HepG2 (cell line): ENCODE results near the gene KCNK5. TPM values are rescaled to one million over a fixed set of nuclear protein-coding genes. Genes with fewer than 3 reads are reported as not detected.

ENCODE experiments used
- FOXA1 ChIP-seq, 2 experiments: fragments of 450-650 bp in 1 of 2; sonication (generic) in 1 of 2; formaldehyde crosslinking in 1 of 2; IDR thresholded peaks; 2 replicates each; pipeline versions ENCODE4 v1.4.0 to v1.6.1; 2016 to 2020; ENCODE audit warnings: missing genetic modification reagents in 1 of 2
- SAP130 ChIP-seq: IDR thresholded peaks from 2 replicates; pipeline ENCODE4 v1.6.1; 2016; ENCODE audit warnings: low read depth
- ZBTB14 ChIP-seq: sonication (generic); formaldehyde crosslinking; IDR thresholded peaks from 2 replicates; pipeline ENCODE4 v1.4.0; 2020; ENCODE audit warnings: missing genetic modification reagents
- ZUFSP ChIP-seq: sonication (generic); formaldehyde crosslinking; IDR thresholded peaks from 2 replicates; pipeline ENCODE4 v1.9.0; 2021; ENCODE audit warnings: missing genetic modification reagents, mild to moderate bottlenecking, borderline replicate concordance
- polyA plus RNA-seq, 8 experiments: library from polyadenylated mRNA; depleted of rRNA in 3 of 8; stranded (reverse) in 7 of 8; unstranded in 1 of 8; fragments of >200 nt; fragmentation: Illumina TruSeq in 4 of 8; extraction: Trizol in 4 of 8; gene quantifications; 2 replicates each; pipeline versions ENCODE4 v1.2.1 to v1.2.3, GENCODE V29; 2011 to 2016; ENCODE audit warnings: low read depth in 4 of 8, missing spikeins in 1 of 8, mixed read lengths in 1 of 8; ENCODE audit not compliant: insufficient read depth in 1 of 8
- total RNA-seq, 5 experiments: library from RNA; depleted of rRNA; stranded (reverse); fragments of >200 nt; fragmentation: Illumina TruSeq; extraction: Trizol; gene quantifications; 2 replicates each; pipeline ENCODE4 v1.2.3, GENCODE V29; 2016; ENCODE audit warnings: low read depth in 1 of 5
- TF ChIP-seq, protein P1 (sequence below): sonication (generic); formaldehyde crosslinking; IDR thresholded peaks from 2 replicates; pipeline ENCODE4 v1.4.0; 2020; ENCODE audit warnings: missing genetic modification reagents, borderline replicate concordance

KCNK5 gene
- total and polyA plus RNA-seq, 2 of the 13 experiments (the other 11 are each of a cell fraction or from before 2014, with no cell fraction given): 0.04 TPM; not detected in 1

DNA sequence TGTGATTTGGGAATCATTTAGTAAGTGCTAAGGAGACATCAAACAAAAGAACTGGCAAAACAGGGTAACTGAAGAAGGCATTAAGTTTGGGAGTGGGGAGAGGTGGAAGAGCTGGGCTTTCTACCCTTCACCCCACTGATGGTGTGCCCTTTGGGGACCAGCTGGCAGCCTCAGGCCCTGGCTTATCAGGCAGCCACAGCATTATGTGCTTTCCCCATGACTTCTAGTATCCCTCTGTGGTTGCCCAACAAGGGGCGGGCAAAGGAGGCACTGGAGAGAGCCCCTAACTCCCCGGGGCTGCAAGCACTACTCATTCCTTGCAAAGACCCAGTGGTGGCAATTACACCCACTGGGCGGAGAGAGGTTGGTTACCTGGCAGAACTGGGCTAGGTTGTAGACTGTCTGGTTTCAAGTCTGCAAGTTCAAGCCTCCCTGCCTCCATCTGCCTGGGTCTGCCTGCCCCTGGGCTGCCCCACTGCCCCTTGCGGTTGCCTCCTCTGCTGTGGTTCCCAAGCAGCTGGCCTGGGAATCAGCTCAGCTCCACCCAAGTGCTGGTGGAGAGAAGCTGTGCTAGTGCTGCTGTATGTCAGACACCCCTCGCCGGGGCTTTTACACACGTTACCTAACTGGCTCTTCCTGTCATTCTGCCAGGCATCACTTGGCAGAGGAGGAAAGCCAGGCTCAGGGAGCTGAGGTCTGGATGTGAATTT, 29.9 kb downstream of the KCNK5 start (continued):
- TF ChIP-seq ZUFSP (CRISPR knock-in tag): no peak
- no peak for TF ChIP-seq SAP130 (CRISPR knock-in tag)
- no peak for TF ChIP-seq FOXA1 (IDR thresholded peaks at IDR 0.05)
- TF ChIP-seq FOXA1 (CRISPR knock-in tag; IDR thresholded peaks at IDR 0.05): no peak
- no peak for TF ChIP-seq ZBTB14 (CRISPR knock-in tag)
- TF ChIP-seq, protein P1, sequence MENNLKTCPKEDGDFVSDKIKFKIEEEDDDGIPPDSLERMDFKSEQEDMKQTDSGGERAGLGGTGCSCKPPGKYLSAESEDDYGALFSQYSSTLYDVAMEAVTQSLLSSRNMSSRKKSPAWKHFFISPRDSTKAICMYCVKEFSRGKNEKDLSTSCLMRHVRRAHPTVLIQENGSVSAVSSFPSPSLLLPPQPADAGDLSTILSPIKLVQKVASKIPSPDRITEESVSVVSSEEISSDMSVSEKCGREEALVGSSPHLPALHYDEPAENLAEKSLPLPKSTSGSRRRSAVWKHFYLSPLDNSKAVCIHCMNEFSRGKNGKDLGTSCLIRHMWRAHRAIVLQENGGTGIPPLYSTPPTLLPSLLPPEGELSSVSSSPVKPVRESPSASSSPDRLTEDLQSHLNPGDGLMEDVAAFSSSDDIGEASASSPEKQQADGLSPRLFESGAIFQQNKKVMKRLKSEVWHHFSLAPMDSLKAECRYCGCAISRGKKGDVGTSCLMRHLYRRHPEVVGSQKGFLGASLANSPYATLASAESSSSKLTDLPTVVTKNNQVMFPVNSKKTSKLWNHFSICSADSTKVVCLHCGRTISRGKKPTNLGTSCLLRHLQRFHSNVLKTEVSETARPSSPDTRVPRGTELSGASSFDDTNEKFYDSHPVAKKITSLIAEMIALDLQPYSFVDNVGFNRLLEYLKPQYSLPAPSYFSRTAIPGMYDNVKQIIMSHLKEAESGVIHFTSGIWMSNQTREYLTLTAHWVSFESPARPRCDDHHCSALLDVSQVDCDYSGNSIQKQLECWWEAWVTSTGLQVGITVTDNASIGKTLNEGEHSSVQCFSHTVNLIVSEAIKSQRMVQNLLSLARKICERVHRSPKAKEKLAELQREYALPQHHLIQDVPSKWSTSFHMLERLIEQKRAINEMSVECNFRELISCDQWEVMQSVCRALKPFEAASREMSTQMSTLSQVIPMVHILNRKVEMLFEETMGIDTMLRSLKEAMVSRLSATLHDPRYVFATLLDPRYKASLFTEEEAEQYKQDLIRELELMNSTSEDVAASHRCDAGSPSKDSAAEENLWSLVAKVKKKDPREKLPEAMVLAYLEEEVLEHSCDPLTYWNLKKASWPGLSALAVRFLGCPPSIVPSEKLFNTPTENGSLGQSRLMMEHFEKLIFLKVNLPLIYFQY (CRISPR knock-in tag): no peak
